DND-41 (cell line): ENCODE results near the gene OBSCN.

Experiments
- ATAC-seq: fragments of 200-7000 bp; cut with Tn5 transposase; 3 replicates; pipeline ENCODE4 v1.9.1; 2021; ENCODE audit warnings: low read depth; ENCODE audit not compliant: insufficient read depth
- DNase-seq: peaks from one replicate; pipeline ENCODE4 v3.0.0-alpha.2; 2020
- H2AFZ ChIP-seq: 2 replicates; pipeline ENCODE4 v1.6.0; 2012; ENCODE audit warnings: low read depth, low read length
- H3K27ac ChIP-seq: 2 replicates; pipeline ENCODE4 v1.5.1; 2012; ENCODE audit warnings: low read length, inconsistent platforms
- H3K27me3 ChIP-seq: fragments of 200-600 bp; sonication (generic); 2 replicates; pipeline ENCODE4 v1.6.0; 2012; ENCODE audit warnings: low read length, mild to moderate bottlenecking, inconsistent platforms; ENCODE audit not compliant: insufficient read depth, poor library complexity
- H3K36me3 ChIP-seq: 2 replicates; pipeline ENCODE4 v1.5.1; 2012; ENCODE audit warnings: low read length, inconsistent platforms; ENCODE audit not compliant: insufficient read depth
- H3K4me1 ChIP-seq: 2 replicates; pipeline ENCODE4 v1.5.1; 2012; ENCODE audit warnings: mild to moderate bottlenecking, low read length; ENCODE audit not compliant: insufficient read depth
- H3K4me2 ChIP-seq: 2 replicates; pipeline ENCODE4 v1.6.0; 2012; ENCODE audit warnings: mild to moderate bottlenecking, moderate library complexity, low read length, inconsistent platforms; ENCODE audit not compliant: insufficient read depth
- H3K4me3 ChIP-seq, 2 experiments: fragments of 200-600 bp in 1 of 2; shearing (Covaris generic) in 1 of 2; 2 replicates each; pipeline ENCODE4 v1.5.1; 2012 to 2016; ENCODE audit warnings: inconsistent platforms in 2 of 2, low read length in 2 of 2, mild to moderate bottlenecking in 2 of 2, low read depth in 1 of 2, moderate library complexity in 1 of 2
- H3K79me2 ChIP-seq: 2 replicates; pipeline ENCODE4 v1.6.0; 2012; ENCODE audit warnings: low read length, inconsistent platforms; ENCODE audit not compliant: insufficient read depth
- H3K9ac ChIP-seq: 2 replicates; pipeline ENCODE4 v1.6.0; 2012; ENCODE audit warnings: low read depth, mild to moderate bottlenecking, inconsistent platforms, low read length, moderate library complexity
- H3K9me3 ChIP-seq: 2 replicates; pipeline ENCODE4 v1.5.1; 2012; ENCODE audit warnings: low read length, moderate library complexity, mild to moderate bottlenecking, inconsistent platforms; ENCODE audit not compliant: insufficient read depth, severe bottlenecking
- H4K20me1 ChIP-seq: 2 replicates; pipeline ENCODE4 v1.6.0; 2012; ENCODE audit warnings: low read length; ENCODE audit not compliant: insufficient read depth
- EZH2 ChIP-seq: IDR thresholded peaks from 3 replicates; pipeline ENCODE4 v1.6.1; 2012; ENCODE audit warnings: borderline replicate concordance, low read depth, mild to moderate bottlenecking, moderate library complexity, low read length, inconsistent platforms; ENCODE audit not compliant: severe bottlenecking
- TF ChIP-seq, protein P1 (sequence below): IDR thresholded peaks from 2 replicates; pipeline ENCODE4 v1.5.1; 2012; ENCODE audit warnings: borderline replicate concordance, low read length, moderate library complexity, mild to moderate bottlenecking; ENCODE audit not compliant: poor library complexity, severe bottlenecking; ENCODE audit errors: extremely low read depth

OBSCN gene

DNA sequence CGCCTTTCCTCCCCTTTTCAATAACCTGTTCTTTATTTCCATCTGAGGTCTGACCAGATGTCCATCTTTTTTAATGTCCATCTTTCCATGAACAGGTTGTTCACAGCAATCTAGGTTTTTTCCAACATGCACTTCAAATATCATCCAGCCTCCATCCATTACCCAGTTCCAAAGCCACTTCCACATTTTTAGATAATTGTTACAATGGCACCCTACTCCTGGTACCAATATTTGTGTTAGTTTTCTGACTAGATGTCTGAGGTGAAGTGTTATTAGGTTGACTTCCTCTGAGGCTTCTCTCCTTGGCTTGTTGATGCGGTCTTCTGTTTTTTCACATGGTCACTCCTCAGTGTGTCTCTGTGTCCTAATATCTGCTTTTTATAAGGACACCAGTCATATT lies 89.4 kb downstream of the OBSCN start:
- TF ChIP-seq, protein P1, sequence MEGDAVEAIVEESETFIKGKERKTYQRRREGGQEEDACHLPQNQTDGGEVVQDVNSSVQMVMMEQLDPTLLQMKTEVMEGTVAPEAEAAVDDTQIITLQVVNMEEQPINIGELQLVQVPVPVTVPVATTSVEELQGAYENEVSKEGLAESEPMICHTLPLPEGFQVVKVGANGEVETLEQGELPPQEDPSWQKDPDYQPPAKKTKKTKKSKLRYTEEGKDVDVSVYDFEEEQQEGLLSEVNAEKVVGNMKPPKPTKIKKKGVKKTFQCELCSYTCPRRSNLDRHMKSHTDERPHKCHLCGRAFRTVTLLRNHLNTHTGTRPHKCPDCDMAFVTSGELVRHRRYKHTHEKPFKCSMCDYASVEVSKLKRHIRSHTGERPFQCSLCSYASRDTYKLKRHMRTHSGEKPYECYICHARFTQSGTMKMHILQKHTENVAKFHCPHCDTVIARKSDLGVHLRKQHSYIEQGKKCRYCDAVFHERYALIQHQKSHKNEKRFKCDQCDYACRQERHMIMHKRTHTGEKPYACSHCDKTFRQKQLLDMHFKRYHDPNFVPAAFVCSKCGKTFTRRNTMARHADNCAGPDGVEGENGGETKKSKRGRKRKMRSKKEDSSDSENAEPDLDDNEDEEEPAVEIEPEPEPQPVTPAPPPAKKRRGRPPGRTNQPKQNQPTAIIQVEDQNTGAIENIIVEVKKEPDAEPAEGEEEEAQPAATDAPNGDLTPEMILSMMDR, result no peak
- TF ChIP-seq EZH2, result no peak
- no peak overlapping the region for H3K4me2 ChIP-seq
- H3K4me1 ChIP-seq, result no peaks in the 10 kb centered on the region
- no peak overlapping the region for H3K9ac ChIP-seq
- no peak for DNase-seq
- H3K9me3 ChIP-seq, result peaks cover 18% of the 10 kb centered on the region
- no peaks in the 10 kb centered on the region for H3K79me2 ChIP-seq
- H3K4me3 ChIP-seq, result no peak overlapping the region
- H3K27ac ChIP-seq, result no peak overlapping the region
- peaks cover 62% of the 10 kb centered on the region for H3K36me3 ChIP-seq
- H2AFZ ChIP-seq, result no peak overlapping the region
- H3K27me3 ChIP-seq, result no peaks in the 10 kb centered on the region
- no peaks in the 10 kb centered on the region for H4K20me1 ChIP-seq
- ATAC-seq, result no peak

- TF ChIP-seq, protein P1, result no peak
- no peak for TF ChIP-seq EZH2
- no peak for ATAC-seq
- peaks cover 62% of the 10 kb centered on the region for H3K36me3 ChIP-seq
Measured at GRCh38 chr1:228297822-228298221, 90.0 kb downstream of the OBSCN start.

GRCh38 chr1:228298471-228298870 lies 90.6 kb downstream of the OBSCN start:
- no peak; the same call in 2 of the 3 replicates for ATAC-seq
- Histone ChIP-seq H3K4me3 (no peak overlapping the region), H3K79me2 (no peaks in the 10 kb centered on the region), H3K9ac (no peak overlapping the region), H4K20me1 (no peaks in the 10 kb centered on the region), H3K9me3 (peaks cover 24% of the 10 kb centered on the region), H3K4me1 (no peaks in the 10 kb centered on the region), H3K36me3 (peaks cover 55% of the 10 kb centered on the region), H3K27ac (no peak overlapping the region), H3K4me2 (no peak overlapping the region), H2AFZ (no peak overlapping the region), H3K27me3 (no peaks in the 10 kb centered on the region)
- DNase-seq, result no peak
- no peak for TF ChIP-seq EZH2
- TF ChIP-seq, protein P1, result no peak

More at GRCh38 chr1:228297822-228298221, 90.0 kb downstream of the OBSCN start:
- Histone ChIP-seq H3K79me2 (no peaks in the 10 kb centered on the region), H2AFZ (no peak overlapping the region), H3K27ac (no peak overlapping the region), H3K9me3 (peaks cover 23% of the 10 kb centered on the region), H3K4me2 (no peak overlapping the region), H4K20me1 (no peaks in the 10 kb centered on the region), H3K4me3 (no peak overlapping the region), H3K27me3 (no peaks in the 10 kb centered on the region), H3K4me1 (no peaks in the 10 kb centered on the region), H3K9ac (no peak overlapping the region)
- no peak for DNase-seq

GRCh38 chr1:228299211-228299610 lies 91.4 kb downstream of the OBSCN start:
- H2AFZ ChIP-seq, result no peak overlapping the region
- no peak for ATAC-seq
- no peak overlapping the region for H3K27ac ChIP-seq
- TF ChIP-seq EZH2, result no peak
- TF ChIP-seq, protein P1, result no peak
- H3K9me3 ChIP-seq, result peaks cover 24% of the 10 kb centered on the region
- no peaks in the 10 kb centered on the region for H3K79me2 ChIP-seq
- H4K20me1 ChIP-seq, result no peaks in the 10 kb centered on the region
- H3K9ac ChIP-seq, result no peak overlapping the region
- peaks cover 48% of the 10 kb centered on the region for H3K36me3 ChIP-seq
- H3K4me2 ChIP-seq, result no peak overlapping the region
- no peak for DNase-seq
- H3K27me3 ChIP-seq, result no peaks in the 10 kb centered on the region
- no peak overlapping the region for H3K4me3 ChIP-seq
- H3K4me1 ChIP-seq, result no peaks in the 10 kb centered on the region
